HFFc6 (cell line): ENCODE data around the gene NPAS3. TPM values are rescaled to one million over a fixed set of nuclear protein-coding genes. Genes with fewer than 3 reads are reported as not detected.

ENCODE experiments used
- DNase-seq: peaks from one replicate; pipeline ENCODE4 v3.0.0-alpha.2; 2018
- H3K27ac Mint-ChIP-seq: 2 replicates; pipeline ENCODE4 v1.8.0; 2020; ENCODE audit warnings: mild to moderate bottlenecking, mixed read lengths
- H3K27me3 Mint-ChIP-seq: 2 replicates; pipeline ENCODE4 v1.8.0; 2021; ENCODE audit warnings: mild to moderate bottlenecking, moderate library complexity, mixed read lengths; ENCODE audit not compliant: insufficient read depth
- H3K36me3 Mint-ChIP-seq: 2 replicates; pipeline ENCODE4 v1.8.0; 2021; ENCODE audit warnings: low read depth, mixed read lengths
- H3K4me1 Mint-ChIP-seq: 2 replicates; pipeline ENCODE4 v1.8.0; 2020; ENCODE audit warnings: low read depth, mixed read lengths
- H3K4me3 Mint-ChIP-seq: 2 replicates; pipeline ENCODE4 v1.8.0; 2020; ENCODE audit warnings: mild to moderate bottlenecking, moderate library complexity, mixed read lengths
- H3K9me3 Mint-ChIP-seq: 2 replicates; pipeline ENCODE4 v1.8.0; 2020; ENCODE audit warnings: mild to moderate bottlenecking, mixed read lengths
- total RNA-seq, 6 experiments: library from RNA; stranded (reverse); fragmentation: NEBNext Ultra II Directional; extraction: Animal tissue kit (Norgen Biotek cat#: 25700); gene quantifications; 2 replicates in 1 of 6; 3 replicates in 5 of 6; pipeline ENCODE4 v1.2.3, GENCODE V29; 2021
- TF ChIP-seq, protein P1 (sequence below): fragments of 200-600 bp; sonication (generic); IDR thresholded peaks from 2 replicates; pipeline ENCODE4 v1.5.0; 2021; ENCODE audit warnings: antibody characterized with exemption, mild to moderate bottlenecking

Gene NPAS3
- total RNA-seq, 6 experiments from 2014 or later: not detected

DNA sequence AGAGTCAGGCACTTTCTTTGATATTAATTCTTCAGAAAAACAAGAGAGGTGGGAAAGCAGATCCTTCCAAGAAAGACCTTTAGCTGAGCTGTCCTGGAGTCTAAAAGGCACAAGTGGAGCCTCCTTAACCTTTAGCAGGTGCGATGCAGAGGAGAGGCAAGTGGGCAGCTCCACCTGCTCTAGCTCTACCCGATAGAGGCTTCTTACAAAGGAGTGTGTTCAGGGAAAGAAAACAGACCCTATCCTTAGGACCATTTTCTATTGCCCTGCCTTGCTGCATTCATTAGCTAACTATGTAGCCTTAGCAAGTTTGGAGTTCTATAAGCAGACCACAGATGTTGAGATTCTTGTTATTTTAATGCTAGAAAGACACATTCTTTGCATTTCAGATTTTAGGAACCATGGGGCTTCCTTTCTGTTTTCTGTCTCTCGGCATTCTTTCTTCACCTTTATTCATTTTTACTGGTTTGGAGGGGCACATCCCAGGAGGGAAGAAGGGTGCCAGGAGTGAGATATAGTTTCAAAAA is 797.7 kb downstream of the NPAS3 start:
- Mint-ChIP-seq H3K4me1 (peaks cover 32% of the 10 kb centered on the region; the same call in 1 of the 2 replicates), H3K27me3 (peaks cover 2% of the 10 kb centered on the region), H3K9me3 (no peaks in the 10 kb centered on the region; the same call in 1 of the 2 replicates), H3K36me3 (no peaks in the 10 kb centered on the region; the same call in 1 of the 2 replicates), H3K27ac (no peak overlapping the region), H3K4me3 (no peak overlapping the region)
- TF ChIP-seq, protein P1, sequence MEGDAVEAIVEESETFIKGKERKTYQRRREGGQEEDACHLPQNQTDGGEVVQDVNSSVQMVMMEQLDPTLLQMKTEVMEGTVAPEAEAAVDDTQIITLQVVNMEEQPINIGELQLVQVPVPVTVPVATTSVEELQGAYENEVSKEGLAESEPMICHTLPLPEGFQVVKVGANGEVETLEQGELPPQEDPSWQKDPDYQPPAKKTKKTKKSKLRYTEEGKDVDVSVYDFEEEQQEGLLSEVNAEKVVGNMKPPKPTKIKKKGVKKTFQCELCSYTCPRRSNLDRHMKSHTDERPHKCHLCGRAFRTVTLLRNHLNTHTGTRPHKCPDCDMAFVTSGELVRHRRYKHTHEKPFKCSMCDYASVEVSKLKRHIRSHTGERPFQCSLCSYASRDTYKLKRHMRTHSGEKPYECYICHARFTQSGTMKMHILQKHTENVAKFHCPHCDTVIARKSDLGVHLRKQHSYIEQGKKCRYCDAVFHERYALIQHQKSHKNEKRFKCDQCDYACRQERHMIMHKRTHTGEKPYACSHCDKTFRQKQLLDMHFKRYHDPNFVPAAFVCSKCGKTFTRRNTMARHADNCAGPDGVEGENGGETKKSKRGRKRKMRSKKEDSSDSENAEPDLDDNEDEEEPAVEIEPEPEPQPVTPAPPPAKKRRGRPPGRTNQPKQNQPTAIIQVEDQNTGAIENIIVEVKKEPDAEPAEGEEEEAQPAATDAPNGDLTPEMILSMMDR: no peak
- DNase-seq: no peak

DNA sequence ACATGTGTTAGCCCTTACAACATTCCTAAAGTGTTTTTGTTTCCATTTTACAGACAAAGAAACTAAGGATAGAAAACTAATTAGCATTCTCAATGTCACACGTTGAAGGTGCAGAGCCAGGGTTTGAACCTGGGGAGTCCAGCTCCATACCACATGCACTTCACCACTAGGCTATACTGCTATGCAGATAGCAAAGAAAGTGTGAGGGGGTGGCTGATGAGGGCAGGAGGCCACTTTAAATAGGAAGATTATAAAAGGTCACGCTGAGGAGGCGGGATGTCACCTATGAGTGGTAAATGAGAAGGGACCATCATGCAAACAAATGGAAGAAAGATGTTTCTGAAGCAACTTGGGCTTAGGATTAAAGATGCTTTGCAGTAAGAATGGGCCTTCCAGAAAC is 798.3 kb downstream of the NPAS3 start:
- TF ChIP-seq, protein P1: no peak
- Mint-ChIP-seq H3K9me3 (no peaks in the 10 kb centered on the region; the same call in 1 of the 2 replicates), H3K4me1 (peaks cover 36% of the 10 kb centered on the region; the same call in 1 of the 2 replicates), H3K4me3 (no peak overlapping the region), H3K27ac (no peak overlapping the region; the same call in 1 of the 2 replicates), H3K27me3 (peaks cover 2% of the 10 kb centered on the region), H3K36me3 (no peaks in the 10 kb centered on the region; the same call in 1 of the 2 replicates)
- DNase-seq: no peak

GRCh38 chr14:33737446-33737845 is 798.8 kb downstream of the NPAS3 start:
- peaks cover 36% of the 10 kb centered on the region; the same call in 1 of the 2 replicates for H3K4me1 Mint-ChIP-seq
- H3K9me3 Mint-ChIP-seq: no peaks in the 10 kb centered on the region; the same call in 1 of the 2 replicates
- H3K27ac Mint-ChIP-seq: peak overlapping the region; percentile 48; the same call in 1 of the 2 replicates
- TF ChIP-seq, protein P1: no peak
- no peak overlapping the region; the same call in 1 of the 2 replicates for H3K4me3 Mint-ChIP-seq
- DNase-seq: peak; percentile 92
- H3K27me3 Mint-ChIP-seq: peaks cover 2% of the 10 kb centered on the region
- no peaks in the 10 kb centered on the region; the same call in 1 of the 2 replicates for H3K36me3 Mint-ChIP-seq

DNA sequence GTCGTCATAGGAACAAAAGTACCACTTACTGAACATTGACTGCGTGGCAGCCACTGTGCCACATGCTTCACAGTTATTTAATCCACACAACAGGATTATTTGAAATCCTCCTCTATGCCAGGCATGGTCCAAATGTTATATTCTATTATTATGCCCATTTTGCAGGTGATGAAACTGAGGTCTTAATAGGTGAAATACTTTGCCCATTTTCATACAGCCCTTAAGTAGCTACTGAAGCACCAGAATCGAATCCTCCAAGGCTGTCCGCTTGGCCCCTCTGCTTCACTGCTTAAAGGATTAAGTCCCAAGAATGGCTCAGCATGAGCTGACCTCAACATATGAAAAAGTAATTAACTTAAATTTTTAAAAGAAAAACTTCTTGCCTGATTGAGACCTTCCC is 799.4 kb downstream of the NPAS3 start:
- TF ChIP-seq, protein P1: no peak
- Mint-ChIP-seq H3K4me3 (no peak overlapping the region), H3K36me3 (peaks cover 4% of the 10 kb centered on the region), H3K27ac (peak overlapping the region; percentile 48; the same call in 1 of the 2 replicates), H3K27me3 (peaks cover under 1% of the 10 kb centered on the region), H3K9me3 (peaks cover 3% of the 10 kb centered on the region), H3K4me1 (peaks cover 36% of the 10 kb centered on the region; the same call in 1 of the 2 replicates)
- no peak for DNase-seq

DNA sequence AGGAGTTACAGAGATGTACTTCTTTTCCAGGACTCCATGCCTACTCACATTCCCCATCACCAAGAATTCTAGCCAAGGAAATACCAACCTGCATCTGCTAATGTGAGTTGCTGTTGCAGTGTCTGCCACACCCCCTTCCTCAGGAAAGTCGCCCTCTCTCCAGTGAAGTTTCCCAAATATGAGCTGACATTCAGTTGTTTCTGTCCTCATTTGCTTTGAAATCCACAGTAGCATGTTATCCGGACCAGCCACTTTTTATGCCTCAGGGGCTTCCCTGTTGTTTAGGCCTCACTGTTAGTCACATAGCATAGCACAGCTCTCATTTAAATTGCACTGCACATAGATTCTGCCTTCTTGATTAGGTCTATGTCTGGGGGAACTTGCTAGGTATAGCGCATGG is 799.8 kb downstream of the NPAS3 start:
- no peak overlapping the region for H3K4me3 Mint-ChIP-seq
- peaks cover 36% of the 10 kb centered on the region; the same call in 1 of the 2 replicates for H3K4me1 Mint-ChIP-seq
- peaks cover 5% of the 10 kb centered on the region for H3K9me3 Mint-ChIP-seq
- H3K36me3 Mint-ChIP-seq: peaks cover 6% of the 10 kb centered on the region
- H3K27me3 Mint-ChIP-seq: no peaks in the 10 kb centered on the region; the same call in 1 of the 2 replicates
- TF ChIP-seq, protein P1: no peak
- no peak overlapping the region for H3K27ac Mint-ChIP-seq
- DNase-seq: no peak
